ENCODE measurements around the gene CFAP410. TPM values are rescaled to one million over a fixed set of nuclear protein-coding genes. Genes with fewer than 3 reads are reported as not detected.

CFAP410 gene
- total RNA-seq, 6 experiments from 2014 or later, result 6.9 to 15.4 (median 13.1) TPM

GRCh38 chr21:44312089-44312488 is 27.1 kb downstream of the CFAP410 start:
- WGBS (ENCODE audit: insufficient coverage, low coverage, low lambda C conversion rate, missing lambda C conversion rate), result 93% methylated on average over 3 of the region's 22 CpGs
- no peaks in the 10 kb centered on the region for H3K27me3 ChIP-seq
- no peak overlapping the region for H3K4me3 ChIP-seq
- ATAC-seq (no peak), DNase-seq (no peak)
- H3K4me1 ChIP-seq, result no peaks in the 10 kb centered on the region
- TF ChIP-seq CTCF (IDR thresholded peaks at IDR 0.05) (no peak), POLR2A (IDR thresholded peaks at IDR 0.05) (no peak)
- intact Hi-C loops (cut with DNase I), result no loop called here
- H3K9me3 ChIP-seq, result no peaks in the 10 kb centered on the region
- H3K27ac ChIP-seq, result no peak overlapping the region
- H3K36me3 ChIP-seq, result peaks cover 0 to 37% (median 5%) of the 10 kb centered on the region in 4 donors

GRCh38 chr21:44310628-44311507 is 28.3 kb downstream of the CFAP410 start:
- no peak for TF ChIP-seq POLR2A (IDR thresholded peaks at IDR 0.05)
- TF ChIP-seq CTCF (IDR thresholded peaks at IDR 0.05), result no peak
- Histone ChIP-seq H3K27me3 (no peaks in the 10 kb centered on the region), H3K4me3 (no peak overlapping the region), H3K27ac (no peak overlapping the region), H3K9me3 (no peaks in the 10 kb centered on the region), H3K4me1 (no peaks in the 10 kb centered on the region), H3K36me3 (peaks cover 0 to 39% (median 5%) of the 10 kb centered on the region in 4 donors)
- intact Hi-C loops (cut with DNase I), result no loop called here
- 89% methylated on average over 7 of the region's 28 CpGs for WGBS (ENCODE audit: insufficient coverage, low coverage, low lambda C conversion rate, missing lambda C conversion rate)
- DNase-seq, result no peak
- no peak for ATAC-seq

- TF ChIP-seq POLR2A (IDR thresholded peaks at IDR 0.05) (no peak), CTCF (IDR thresholded peaks at IDR 0.05) (no peak)
- WGBS (ENCODE audit: insufficient coverage, low coverage, low lambda C conversion rate, missing lambda C conversion rate), result 96% methylated on average over 5 of the region's 21 CpGs
- peaks cover 0 to 22% (median 7%) of the 10 kb centered on the region in 4 donors for H3K4me1 ChIP-seq
- intact Hi-C loops (cut with DNase I), result no loop called here
- H3K36me3 ChIP-seq, result peaks cover 0 to 21% (median 0%) of the 10 kb centered on the region in 4 donors
- H3K9me3 ChIP-seq, result no peaks in the 10 kb centered on the region
- no peak overlapping the region for H3K27ac ChIP-seq
- H3K4me3 ChIP-seq, result no peak overlapping the region
- no peak for DNase-seq
- ATAC-seq, result no peak
- H3K27me3 ChIP-seq, result no peaks in the 10 kb centered on the region
Observed at GRCh38 chr21:44306936-44307704, 32.1 kb downstream of the CFAP410 start.

- ATAC-seq (no peak), DNase-seq (no peak)
- TF ChIP-seq POLR2A (IDR thresholded peaks at IDR 0.05) (no peak), CTCF (IDR thresholded peaks at IDR 0.05) (no peak)
- intact Hi-C loops (cut with DNase I), result no loop called here
- H3K9me3 ChIP-seq, result no peaks in the 10 kb centered on the region
- H3K27ac ChIP-seq, result no peak overlapping the region
- WGBS (ENCODE audit: insufficient coverage, low coverage, low lambda C conversion rate, missing lambda C conversion rate), result 80% methylated on average over 1 of the region's 9 CpGs
- peaks cover 0 to 36% (median 12%) of the 10 kb centered on the region in 4 donors for H3K4me1 ChIP-seq
- H3K27me3 ChIP-seq, result no peaks in the 10 kb centered on the region
- peaks cover 0 to 7% (median 0%) of the 10 kb centered on the region in 4 donors for H3K36me3 ChIP-seq
- H3K4me3 ChIP-seq, result no peak overlapping the region
Observed at GRCh38 chr21:44305691-44306090, 33.5 kb downstream of the CFAP410 start.
